ENCODE data around the gene ZNF695. TPM values are rescaled to one million over a fixed set of nuclear protein-coding genes. Genes with fewer than 3 reads are reported as not detected.
A peak's percentile ranks its signal among the peaks of the same experiment; 100 is the strongest.

Gene ZNF695
- total and polyA plus RNA-seq, 9 of the 15 experiments (the other 6 are each of a cell fraction or from before 2014, with no cell fraction given) = 8.7 to 15.2 (median 10.9) TPM

GRCh38 chr1:246949956-246950355 lies 57.9 kb downstream of the ZNF695 start:
- no peaks in the 10 kb centered on the region for H4K20me1 ChIP-seq (replicated peaks; ENCODE audit: control insufficient read depth, insufficient read depth, low read length)
- no peak overlapping the region for H3K4me2 ChIP-seq (ENCODE audit: insufficient read depth, low read length)
- 52% methylated on average over 3 of the region's 3 CpGs for whole genome bisulfite sequencing (ENCODE audit: insufficient coverage, low coverage, missing lambda C conversion rate)
- ATAC-seq (no peak), DNase-seq (ENCODE audit: extremely low read depth in 1 of 4, low spot score in 3 of 4) (no peak), FAIRE-seq (no peak)
- no peak overlapping the region for H2AFZ ChIP-seq (ENCODE audit: low read depth, low read length)
- H3K79me2 ChIP-seq (ENCODE audit: control insufficient read depth, insufficient read depth, low read length) = no peaks in the 10 kb centered on the region
- CTCF ChIA-PET (ENCODE audit: low intra/inter-chr PET ratio) = no interaction called here
- in situ Hi-C loops (cut with MboI) = no loop called here
- H3K4me1 ChIP-seq (replicated peaks in 1 of 2; ENCODE audit: control insufficient read depth in 2 of 2, insufficient read depth in 2 of 2, low read length in 2 of 2) = no peaks in the 10 kb centered on the region; a peak in 1 of 5 replicates
- H3K9me3 ChIP-seq (replicated peaks; ENCODE audit: control insufficient read depth, insufficient read depth, low read depth, low read length) = no peaks in the 10 kb centered on the region
- H3K9me1 ChIP-seq (ENCODE audit: control insufficient read depth, insufficient read depth, low read length) = no peaks in the 10 kb centered on the region
- BruUV-seq (replicated peaks) = no TSS peak
- H3K36me3 ChIP-seq (ENCODE audit: control insufficient read depth, insufficient read depth, low read length) = no peaks in the 10 kb centered on the region
- H3K9ac ChIP-seq (ENCODE audit: insufficient read depth in 1 of 2, low read depth in 2 of 2, low read length in 2 of 2) = no peak overlapping the region
- no peak for TF ChIP-seq ZC3H8 (IDR thresholded peaks at IDR 0.05)
- POLR2A ChIA-PET = interaction anchor here (0.6 kb wide), 2 partner anchors 18 to 850 kb away, joined by 3 to 5 read pairs; no protein-coding TSS in a partner anchor
- H3K4me3 ChIP-seq = no peak overlapping the region
- intact Hi-C loops (cut with micrococcal nuclease) = no loop called here
- no peak overlapping the region for H3K27ac ChIP-seq (ENCODE audit: extremely low read depth, low read depth, low read length)
- H3K27me3 ChIP-seq (ENCODE audit: control insufficient read depth in 2 of 2, insufficient read depth in 2 of 2, low read length in 2 of 2) = no peaks in the 10 kb centered on the region

DNA sequence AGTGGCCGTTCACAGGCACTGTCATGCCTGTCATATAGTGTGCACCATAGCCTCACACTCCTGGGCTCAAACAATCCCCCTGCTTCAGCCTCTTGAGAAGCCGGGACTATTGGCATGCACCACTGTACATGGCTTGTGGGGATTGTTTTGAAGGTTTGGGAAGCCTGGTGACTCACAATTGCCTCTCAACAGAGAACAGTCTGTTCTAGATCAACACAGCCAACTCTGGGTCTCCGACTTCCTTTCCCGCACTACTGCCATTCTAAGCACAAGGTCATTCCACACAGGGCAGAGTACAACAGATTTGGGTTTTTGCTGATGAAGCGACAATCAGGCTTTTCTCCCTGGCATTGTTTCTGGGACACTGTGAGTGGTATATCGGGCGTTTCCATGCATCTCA lies 60.6 kb downstream of the ZNF695 start:
- no peaks in the 10 kb centered on the region for H3K27me3 ChIP-seq (ENCODE audit: control insufficient read depth in 2 of 2, insufficient read depth in 2 of 2, low read length in 2 of 2)
- TF ChIP-seq ZNF253 (CRISPR knock-in tag; conservative IDR thresholded peaks at IDR 0.05) = no peak
- no peak for TF ChIP-seq ZNF695 (CRISPR knock-in tag; IDR thresholded peaks at IDR 0.05)
- no peak for TF ChIP-seq ZNF518B (CRISPR knock-in tag; IDR thresholded peaks at IDR 0.05)
- no peak for TF ChIP-seq EP400 (IDR thresholded peaks at IDR 0.05)
- TF ChIP-seq RUNX1 (IDR thresholded peaks at IDR 0.05; ENCODE audit: low read depth) = no peak
- peak; percentile 64 for TF ChIP-seq ZNF316 (IDR thresholded peaks at IDR 0.05)
- TF ChIP-seq CBX2 (IDR thresholded peaks at IDR 0.05; ENCODE audit: insufficient read depth, low read length, poor library complexity, severe bottlenecking) = no peak
- TF ChIP-seq SAFB2 (IDR thresholded peaks at IDR 0.05; ENCODE audit: borderline replicate concordance, low read depth, low read length, severe bottlenecking) = no peak
- no peak for TF ChIP-seq HOXB6 (CRISPR knock-in tag; IDR thresholded peaks at IDR 0.05; ENCODE audit: borderline replicate concordance)
- TF ChIP-seq C11orf30 (IDR thresholded peaks at IDR 0.05; ENCODE audit: low read depth) = peak; percentile 27
- TF ChIP-seq, protein P1, sequence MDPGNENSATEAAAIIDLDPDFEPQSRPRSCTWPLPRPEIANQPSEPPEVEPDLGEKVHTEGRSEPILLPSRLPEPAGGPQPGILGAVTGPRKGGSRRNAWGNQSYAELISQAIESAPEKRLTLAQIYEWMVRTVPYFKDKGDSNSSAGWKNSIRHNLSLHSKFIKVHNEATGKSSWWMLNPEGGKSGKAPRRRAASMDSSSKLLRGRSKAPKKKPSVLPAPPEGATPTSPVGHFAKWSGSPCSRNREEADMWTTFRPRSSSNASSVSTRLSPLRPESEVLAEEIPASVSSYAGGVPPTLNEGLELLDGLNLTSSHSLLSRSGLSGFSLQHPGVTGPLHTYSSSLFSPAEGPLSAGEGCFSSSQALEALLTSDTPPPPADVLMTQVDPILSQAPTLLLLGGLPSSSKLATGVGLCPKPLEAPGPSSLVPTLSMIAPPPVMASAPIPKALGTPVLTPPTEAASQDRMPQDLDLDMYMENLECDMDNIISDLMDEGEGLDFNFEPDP (CRISPR knock-in tag; IDR thresholded peaks at IDR 0.05) = no peak
- TF ChIP-seq TFAM (CRISPR knock-in tag; conservative IDR thresholded peaks at IDR 0.05) = no peak
- ATAC-seq = no peak; the same call in 2 of the 3 replicates
- no peaks in the 10 kb centered on the region for H3K9me1 ChIP-seq (ENCODE audit: control insufficient read depth, insufficient read depth, low read length)
- no peak for DNase-seq (ENCODE audit: extremely low read depth in 1 of 4, low spot score in 3 of 4)
- H3K79me2 ChIP-seq (ENCODE audit: control insufficient read depth, insufficient read depth, low read length) = no peaks in the 10 kb centered on the region
- H2AFZ ChIP-seq (ENCODE audit: low read depth, low read length) = no peak overlapping the region
- H4K20me1 ChIP-seq (replicated peaks; ENCODE audit: control insufficient read depth, insufficient read depth, low read length) = no peaks in the 10 kb centered on the region
- H3K4me2 ChIP-seq (ENCODE audit: insufficient read depth, low read length) = no peak overlapping the region
- no peak overlapping the region for H3K9ac ChIP-seq (ENCODE audit: insufficient read depth in 1 of 2, low read depth in 2 of 2, low read length in 2 of 2)
- ChIA-PET POLR2A (no interaction called here), CTCF (ENCODE audit: low intra/inter-chr PET ratio) (no interaction called here)
- in situ Hi-C loops (cut with MboI) = no loop called here
- H3K4me3 ChIP-seq = no peak overlapping the region
- BruUV-seq (replicated peaks) = no TSS peak
- WGBS (ENCODE audit: insufficient coverage, low coverage, missing lambda C conversion rate) = 79% methylated on average over 7 of the region's 7 CpGs
- no peak for FAIRE-seq
- no peaks in the 10 kb centered on the region for H3K36me3 ChIP-seq (ENCODE audit: control insufficient read depth, insufficient read depth, low read length)
- no peak overlapping the region for H3K27ac ChIP-seq (ENCODE audit: extremely low read depth, low read depth, low read length)
- H3K9me3 ChIP-seq (replicated peaks; ENCODE audit: control insufficient read depth, insufficient read depth, low read depth, low read length) = no peaks in the 10 kb centered on the region
- intact Hi-C loops (cut with micrococcal nuclease) = no loop called here
- no peaks in the 10 kb centered on the region; a peak in 1 of 5 replicates for H3K4me1 ChIP-seq (replicated peaks in 1 of 2; ENCODE audit: control insufficient read depth in 2 of 2, insufficient read depth in 2 of 2, low read length in 2 of 2)

All from K562 (cell line).